ENCODE results near the gene RAD51B. TPM values are rescaled to one million over a fixed set of nuclear protein-coding genes. Genes with fewer than 3 reads are reported as not detected.
"Not testable (repeated sequence)": the region's sequence is repeated elsewhere in the genome, so short reads cannot be mapped to it uniquely, and the experiment has no call there.

Gene RAD51B
- total RNA-seq, 1 donor from 2014 or later = 25.1 TPM

DNA sequence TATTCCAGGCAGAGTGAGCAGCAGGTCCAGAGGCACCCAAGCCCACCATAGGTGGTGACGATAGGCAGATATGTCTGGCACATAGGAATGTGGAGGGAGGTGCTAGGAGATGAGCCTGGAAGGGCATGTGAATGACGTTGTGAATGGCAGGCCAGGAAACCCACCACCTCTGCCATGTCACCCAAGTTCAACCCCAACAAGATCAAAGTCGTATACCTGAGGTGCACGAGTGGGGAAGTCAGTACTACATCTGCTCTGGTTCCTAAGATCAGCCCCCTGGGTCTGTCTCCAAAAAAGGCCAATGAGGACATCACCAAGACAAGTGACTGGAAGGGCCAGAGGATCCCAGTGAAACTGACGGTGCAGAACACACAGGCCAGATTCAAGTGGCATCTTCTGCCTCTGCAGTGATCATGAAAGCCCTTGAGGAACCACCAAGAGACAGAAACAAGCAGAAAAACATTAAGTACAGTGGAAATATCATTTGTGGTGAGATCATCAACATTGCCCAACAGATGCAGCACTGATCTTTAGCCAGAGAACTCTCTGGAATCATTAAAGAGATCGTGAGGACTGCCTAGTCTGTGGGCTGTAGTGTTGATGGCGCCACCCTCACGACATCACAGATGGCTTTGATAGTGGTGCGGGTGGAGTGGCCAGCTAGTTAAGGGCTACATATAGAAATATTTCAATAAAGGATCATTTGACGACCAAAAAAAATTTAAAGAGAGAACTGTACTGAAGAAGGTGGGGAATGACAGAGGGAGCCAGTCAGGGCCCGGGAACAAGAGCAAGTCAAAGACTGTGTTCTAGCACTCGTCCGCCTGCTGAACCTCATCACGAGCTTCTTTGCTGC lies 873.6 kb downstream of the RAD51B start:
- Mint-ChIP-seq H3K27me3 (ENCODE audit: low read depth) (peaks cover 2% of the 10 kb centered on the region), H3K4me3 (ENCODE audit: low read depth) (no peak overlapping the region), H3K27ac (no peak overlapping the region), H3K9me3 (no peaks in the 10 kb centered on the region), H3K36me3 (ENCODE audit: low read depth) (no peaks in the 10 kb centered on the region), H3K4me1 (ENCODE audit: low read depth) (peaks cover 18% of the 10 kb centered on the region)
- no peak for DNase-seq (ENCODE audit: low spot score)
- intact Hi-C loops (cut with micrococcal nuclease) = no loop called here

DNA sequence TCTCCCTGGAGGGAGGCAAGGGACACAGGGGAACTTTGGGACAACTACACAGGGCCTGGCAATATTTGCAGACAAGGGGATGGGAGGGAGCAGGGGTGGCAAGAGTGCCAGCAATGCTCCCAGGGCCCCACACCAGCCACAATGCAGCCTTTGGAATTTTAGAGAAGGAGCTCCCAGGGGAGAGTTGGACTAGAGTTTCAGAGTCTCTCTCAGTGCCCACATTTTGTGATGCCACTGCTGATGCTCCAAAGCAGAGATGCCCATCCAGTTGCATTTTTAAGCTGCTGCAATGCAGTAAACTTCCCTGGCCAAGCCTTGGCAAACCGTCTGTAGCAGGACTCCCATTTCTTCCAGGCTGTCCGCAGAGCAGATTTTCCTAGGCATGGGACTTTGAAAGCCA lies 874.3 kb downstream of the RAD51B start:
- H3K27me3 Mint-ChIP-seq (ENCODE audit: low read depth) = peaks cover 2% of the 10 kb centered on the region
- H3K9me3 Mint-ChIP-seq = no peaks in the 10 kb centered on the region
- intact Hi-C loops (cut with micrococcal nuclease) = no loop called here
- H3K4me1 Mint-ChIP-seq (ENCODE audit: low read depth) = peaks cover 18% of the 10 kb centered on the region
- no peak overlapping the region for H3K4me3 Mint-ChIP-seq (ENCODE audit: low read depth)
- H3K36me3 Mint-ChIP-seq (ENCODE audit: low read depth) = no peaks in the 10 kb centered on the region
- H3K27ac Mint-ChIP-seq = no peak overlapping the region
- no peak for DNase-seq (ENCODE audit: low spot score)

- peaks cover 18% of the 10 kb centered on the region for H3K4me1 Mint-ChIP-seq (ENCODE audit: low read depth)
- DNase-seq (ENCODE audit: low spot score) = no peak
- no peak overlapping the region for H3K27ac Mint-ChIP-seq
- no peak overlapping the region for H3K4me3 Mint-ChIP-seq (ENCODE audit: low read depth)
- intact Hi-C loops (cut with micrococcal nuclease) = loop anchor here (1.0 kb wide), 3 partner anchors 9 to 34 kb away; no protein-coding TSS in a partner anchor
- H3K9me3 Mint-ChIP-seq = no peaks in the 10 kb centered on the region
- H3K36me3 Mint-ChIP-seq (ENCODE audit: low read depth) = no peaks in the 10 kb centered on the region
- H3K27me3 Mint-ChIP-seq (ENCODE audit: low read depth) = peaks cover 2% of the 10 kb centered on the region
Observed at GRCh38 chr14:68694516-68695235, 875.1 kb downstream of the RAD51B start.

- intact Hi-C loops (cut with micrococcal nuclease) = loop anchor here (1.0 kb wide), 3 partner anchors 10 to 33 kb away; no protein-coding TSS in a partner anchor
- Mint-ChIP-seq H3K27me3 (ENCODE audit: low read depth) (peaks cover 2% of the 10 kb centered on the region), H3K9me3 (no peaks in the 10 kb centered on the region), H3K4me1 (ENCODE audit: low read depth) (peaks cover 21% of the 10 kb centered on the region), H3K4me3 (ENCODE audit: low read depth) (no peak overlapping the region), H3K36me3 (ENCODE audit: low read depth) (no peaks in the 10 kb centered on the region), H3K27ac (peak overlapping the region; percentile 18)
- DNase-seq (ENCODE audit: low spot score) = no peak
Observed at GRCh38 chr14:68695326-68695768, 875.8 kb downstream of the RAD51B start.

- peaks cover 21% of the 10 kb centered on the region for H3K4me1 Mint-ChIP-seq (ENCODE audit: low read depth)
- H3K36me3 Mint-ChIP-seq (ENCODE audit: low read depth) = no peaks in the 10 kb centered on the region
- H3K9me3 Mint-ChIP-seq = no peaks in the 10 kb centered on the region
- intact Hi-C loops (cut with micrococcal nuclease) = loop anchor here (1.0 kb wide), 3 partner anchors 11 to 32 kb away; no protein-coding TSS in a partner anchor
- no peak for DNase-seq (ENCODE audit: low spot score)
- H3K27ac Mint-ChIP-seq = no peak overlapping the region
- peaks cover 2% of the 10 kb centered on the region for H3K27me3 Mint-ChIP-seq (ENCODE audit: low read depth)
- H3K4me3 Mint-ChIP-seq (ENCODE audit: low read depth) = no peak overlapping the region
Observed at GRCh38 chr14:68695856-68696255, 876.3 kb downstream of the RAD51B start.

- Mint-ChIP-seq H3K27ac (no peak overlapping the region), H3K4me1 (ENCODE audit: low read depth) (peaks cover 22% of the 10 kb centered on the region), H3K9me3 (no peaks in the 10 kb centered on the region), H3K27me3 (ENCODE audit: low read depth) (peaks cover 2% of the 10 kb centered on the region), H3K36me3 (ENCODE audit: low read depth) (no peaks in the 10 kb centered on the region), H3K4me3 (ENCODE audit: low read depth) (no peak overlapping the region)
- no peak for DNase-seq (ENCODE audit: low spot score)
- intact Hi-C loops (cut with micrococcal nuclease) = no loop called here
Observed at GRCh38 chr14:68696266-68696665, 876.7 kb downstream of the RAD51B start.

DNA sequence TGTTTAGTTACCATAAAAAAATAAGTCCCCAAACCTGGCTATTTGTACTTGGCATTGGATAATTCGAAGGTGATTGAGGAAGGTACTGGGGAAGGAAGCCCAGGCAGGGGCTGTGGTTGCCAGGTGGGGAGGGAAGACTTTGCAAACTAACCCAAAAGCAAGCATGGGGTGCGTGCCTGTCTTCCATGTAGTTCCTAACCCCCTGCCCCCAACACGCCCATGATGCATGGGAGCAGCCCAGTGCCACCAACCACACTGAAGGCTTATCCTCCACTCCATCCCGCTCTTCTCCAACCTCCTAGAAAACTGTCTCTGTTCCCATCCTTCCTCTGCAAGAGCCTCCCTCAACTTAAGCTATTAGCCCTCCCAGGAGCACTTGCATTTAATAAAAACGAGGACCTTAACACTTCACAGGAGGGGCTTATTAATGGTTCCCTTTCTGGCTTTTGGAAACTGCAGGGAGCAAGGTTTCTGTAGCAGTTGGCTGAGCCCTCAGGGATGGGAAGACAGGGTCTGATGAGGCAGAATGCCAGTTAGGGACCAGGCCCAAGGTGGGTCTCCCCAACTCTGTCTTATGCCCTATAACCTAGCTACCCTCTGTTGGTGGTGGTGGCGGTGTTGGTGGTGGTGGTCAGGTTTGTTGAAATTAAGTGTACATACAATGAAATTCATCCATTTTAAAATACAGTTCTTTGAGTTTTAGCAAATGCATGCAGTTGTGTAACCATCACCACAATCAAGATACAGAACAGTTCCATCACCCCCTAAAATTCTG lies 877.3 kb downstream of the RAD51B start:
- H3K4me3 Mint-ChIP-seq (ENCODE audit: low read depth) = no peak overlapping the region
- intact Hi-C loops (cut with micrococcal nuclease) = no loop called here
- peaks cover 23% of the 10 kb centered on the region for H3K4me1 Mint-ChIP-seq (ENCODE audit: low read depth)
- H3K27ac Mint-ChIP-seq = no peak overlapping the region
- peaks cover 2% of the 10 kb centered on the region for H3K27me3 Mint-ChIP-seq (ENCODE audit: low read depth)
- no peak for DNase-seq (ENCODE audit: low spot score)
- no peaks in the 10 kb centered on the region for H3K36me3 Mint-ChIP-seq (ENCODE audit: low read depth)
- no peaks in the 10 kb centered on the region for H3K9me3 Mint-ChIP-seq

- H3K9me3 Mint-ChIP-seq; DNase-seq (ENCODE audit: low spot score); H3K27ac Mint-ChIP-seq; H3K4me3 Mint-ChIP-seq (ENCODE audit: low read depth); H3K36me3 Mint-ChIP-seq (ENCODE audit: low read depth); H3K27me3 Mint-ChIP-seq (ENCODE audit: low read depth); intact Hi-C loops (cut with micrococcal nuclease): not testable (repeated sequence)
- H3K4me1 Mint-ChIP-seq (ENCODE audit: low read depth) = peaks cover 23% of the 10 kb centered on the region
Observed at GRCh38 chr14:68698773-68699172, 879.2 kb downstream of the RAD51B start.

GRCh38 chr14:68701001-68701741 lies 881.6 kb downstream of the RAD51B start:
- no peaks in the 10 kb centered on the region for H3K9me3 Mint-ChIP-seq
- peaks cover 10% of the 10 kb centered on the region for H3K4me1 Mint-ChIP-seq (ENCODE audit: low read depth)
- no peak overlapping the region for H3K4me3 Mint-ChIP-seq (ENCODE audit: low read depth)
- intact Hi-C loops (cut with micrococcal nuclease) = no loop called here
- H3K27ac Mint-ChIP-seq = no peak overlapping the region
- H3K27me3 Mint-ChIP-seq (ENCODE audit: low read depth) = no peaks in the 10 kb centered on the region
- H3K36me3 Mint-ChIP-seq (ENCODE audit: low read depth) = no peaks in the 10 kb centered on the region
- no peak for DNase-seq (ENCODE audit: low spot score)

- Mint-ChIP-seq H3K4me1 (ENCODE audit: low read depth) (peaks cover 10% of the 10 kb centered on the region), H3K36me3 (ENCODE audit: low read depth) (no peaks in the 10 kb centered on the region), H3K27me3 (ENCODE audit: low read depth) (no peaks in the 10 kb centered on the region), H3K4me3 (ENCODE audit: low read depth) (no peak overlapping the region), H3K27ac (no peak overlapping the region), H3K9me3 (no peaks in the 10 kb centered on the region)
- DNase-seq (ENCODE audit: low spot score) = no peak
- intact Hi-C loops (cut with micrococcal nuclease) = no loop called here
Observed at GRCh38 chr14:68702135-68702534, 882.6 kb downstream of the RAD51B start.

DNA sequence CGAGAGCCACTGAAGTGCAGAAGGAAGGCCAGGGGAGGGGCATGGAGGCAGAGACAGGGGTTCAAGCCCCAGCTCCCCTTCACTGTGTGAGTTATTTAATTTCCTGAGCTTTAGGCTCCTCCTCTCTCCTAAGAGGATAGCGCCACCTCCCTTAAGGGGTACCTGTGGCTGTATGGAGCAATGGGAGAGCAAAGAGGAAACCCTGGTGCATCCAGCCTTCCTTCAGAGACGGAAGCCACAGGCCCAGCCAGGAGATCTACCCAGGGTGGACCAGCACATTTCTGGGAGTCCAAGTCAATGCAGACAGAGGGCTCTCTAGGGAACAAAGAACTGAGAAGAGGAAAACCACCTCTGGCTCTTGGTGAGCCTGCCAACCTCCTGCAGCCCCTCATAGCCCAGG lies 883.0 kb downstream of the RAD51B start:
- Mint-ChIP-seq H3K4me3 (ENCODE audit: low read depth) (no peak overlapping the region), H3K27me3 (ENCODE audit: low read depth) (no peaks in the 10 kb centered on the region), H3K27ac (no peak overlapping the region), H3K9me3 (no peaks in the 10 kb centered on the region), H3K4me1 (ENCODE audit: low read depth) (peaks cover 10% of the 10 kb centered on the region), H3K36me3 (ENCODE audit: low read depth) (no peaks in the 10 kb centered on the region)
- DNase-seq (ENCODE audit: low spot score) = no peak
- intact Hi-C loops (cut with micrococcal nuclease) = no loop called here

GRCh38 chr14:68703093-68703492 lies 883.5 kb downstream of the RAD51B start:
- Mint-ChIP-seq H3K27ac (no peak overlapping the region), H3K36me3 (ENCODE audit: low read depth) (no peaks in the 10 kb centered on the region), H3K9me3 (no peaks in the 10 kb centered on the region), H3K4me1 (ENCODE audit: low read depth) (peaks cover 10% of the 10 kb centered on the region), H3K4me3 (ENCODE audit: low read depth) (no peak overlapping the region), H3K27me3 (ENCODE audit: low read depth) (no peaks in the 10 kb centered on the region)
- DNase-seq (ENCODE audit: low spot score) = no peak
- intact Hi-C loops (cut with micrococcal nuclease) = no loop called here

All from activated T-helper 2 cell treated with anti-CD3 and anti-CD28 coated beads, Interferon-gamma antibody, Interleukin-2, Interleukin-4, amounts not matched to agents 10 μg/mL and 5 μg/mL and 100 μg/mL, durations not matched to agents 14 hours and 24 hours and 36 hours (primary cell).